Stomach (tissue), 4 donors: ENCODE data around the gene KIFAP3.

Source experiments
- CTCF ChIP-seq, 7 experiments: fragments of 450-650 bp in 4 of 7; fragments of 200-600 bp in 3 of 7; sonication (generic) in 3 of 7; IDR thresholded peaks; one replicate each; pipeline ENCODE4 v1.5.1; 2016 to 2019; ENCODE audit warnings: antibody characterized with exemption in 7 of 7, control low read depth in 2 of 7, mild to moderate bottlenecking in 1 of 7
- EP300 ChIP-seq: sonication (generic); formaldehyde crosslinking; IDR thresholded peaks from one replicate; pipeline ENCODE4 v1.6.1; 2017; ENCODE audit warnings: antibody characterized with exemption
- POLR2A ChIP-seq, 4 donors: fragments of 450-650 bp; IDR thresholded peaks; one replicate each; pipeline ENCODE4 v1.6.1; 2016; ENCODE audit warnings: antibody characterized with exemption in 4 of 4, control low read depth in 2 of 4, mild to moderate bottlenecking in 1 of 4, moderate library complexity in 1 of 4
- POLR2AphosphoS5 ChIP-seq, 3 donors: sonication (generic); formaldehyde crosslinking; IDR thresholded peaks; one replicate each; pipeline ENCODE4 v1.6.1; 2016; ENCODE audit warnings: antibody characterized with exemption in 3 of 3

- no peak for TF ChIP-seq CTCF (IDR thresholded peaks at IDR 0.05)
- no peak for TF ChIP-seq POLR2AphosphoS5 (IDR thresholded peaks at IDR 0.05)
- TF ChIP-seq POLR2A (IDR thresholded peaks at IDR 0.05) = no peak
- TF ChIP-seq EP300 = no peak
These were observed 130.4 kb downstream of the KIFAP3 start for GRCh38 chr1:169943963-169944526.
